HCT116 (cell line): Measurements from ENCODE around the gene F10. TPM values are rescaled to one million over a fixed set of nuclear protein-coding genes. Genes with fewer than 3 reads are reported as not detected.
"Not testable (repeated sequence)": the region's sequence is repeated elsewhere in the genome, so short reads cannot be mapped to it uniquely, and the experiment has no call there.

Experiments used
- ATAC-seq: fragments of 200-7000 bp; cut with Tn5 transposase; 2 replicates; pipeline ENCODE4 v1.9.1; 2020; ENCODE audit warnings: mild to moderate bottlenecking, moderate library complexity
- BruUV-seq: library from RNA; stranded (reverse); fragments of 400-500 nt; replicated peaks from 2 replicates; lab custom pipeline; 2021; lab: Mats Ljungman, UMichigan
- CTCF ChIA-PET: fragments of 300-600 bp; sonication (Branson Sonifier 250); formaldehyde crosslinking; loops from one replicate; lab custom pipeline; 2021; ENCODE audit warnings: antibody characterized with exemption; lab: Charles Lee
- POLR2A ChIA-PET: fragments of 300-600, 350-600 bp; sonication (Branson Sonifier 250); formaldehyde crosslinking; loops from one replicate; lab custom pipeline; 2021; ENCODE audit warnings: antibody characterized with exemption; lab: Charles Lee
- RAD21 ChIA-PET, 2 experiments: fragments of 300-600 bp; sonication (Branson Sonifier 250); formaldehyde crosslinking; loops; one replicate each; lab custom pipeline; 2023; ENCODE audit warnings: low total read pairs in 2 of 2; ENCODE audit not compliant: uncharacterized antibody in 2 of 2, unreplicated experiment in 2 of 2, low non-redundant PET in 1 of 2; lab: Charles Lee
- DNase-seq: peaks from one replicate; pipeline ENCODE4 v3.0.0-alpha.2; 2010; ENCODE audit warnings: low read depth, low spot score
- H2AFZ ChIP-seq: fragments of 200-600 bp; shearing (Covaris generic), sonication (generic); 2 replicates; pipeline ENCODE4 v1.6.1; 2017; ENCODE audit warnings: low read depth, mixed run types, mixed read lengths, antibody characterized with exemption, low read length; ENCODE audit not compliant: poor library complexity, severe bottlenecking
- H3K27ac ChIP-seq: 2 replicates; pipeline ENCODE4 v1.5.1; 2012; ENCODE audit warnings: low read depth, low read length
- H3K27me3 ChIP-seq: fragments of 200-600 bp; sonication (generic); 2 replicates; pipeline ENCODE4 v1.6.1; 2016; ENCODE audit warnings: mixed run types, low read length, mixed read lengths; ENCODE audit not compliant: insufficient read depth
- H3K36me3 ChIP-seq, 2 experiments: fragments of 200-500 bp in 1 of 2; fragments of 200-600 bp in 1 of 2; sonication (Bioruptor generic) in 1 of 2; sonication (generic) in 1 of 2; 2 replicates each; pipeline versions ENCODE4 v1.5.1 to v1.6.1; 2014 to 2016; ENCODE audit warnings: low read length in 2 of 2, inconsistent platforms in 1 of 2, mixed read lengths in 1 of 2, mixed run types in 1 of 2; ENCODE audit not compliant: insufficient read depth in 2 of 2, control insufficient read depth in 1 of 2
- H3K4me1 ChIP-seq, 2 experiments: fragments of 200-600 bp in 1 of 2; sonication (generic) in 1 of 2; 2 replicates each; pipeline versions ENCODE4 v1.5.1 to v1.6.1; 2012 to 2017; ENCODE audit warnings: low read length in 2 of 2, inconsistent platforms in 1 of 2, mild to moderate bottlenecking in 1 of 2, mixed read lengths in 1 of 2, mixed run types in 1 of 2, moderate library complexity in 1 of 2; ENCODE audit not compliant: insufficient read depth in 2 of 2, control insufficient read depth in 1 of 2
- H3K4me2 ChIP-seq: fragments of 200-600 bp; sonication (generic); 2 replicates; pipeline ENCODE4 v1.6.1; 2017; ENCODE audit warnings: mixed run types, low read length, mixed read lengths
- H3K4me3 ChIP-seq, 2 experiments: fragments of 200-600 bp in 1 of 2; sonication (generic) in 1 of 2; replicated peaks in 1 of 2; 2 replicates each; pipeline ENCODE4 v1.5.1; 2011 to 2016; ENCODE audit warnings: low read length in 2 of 2, control low read depth in 1 of 2, low read depth in 1 of 2, mild to moderate bottlenecking in 1 of 2, mixed read lengths in 1 of 2, mixed run types in 1 of 2
- H3K79me2 ChIP-seq: fragments of 200-600 bp; sonication (generic); 2 replicates; pipeline ENCODE4 v1.6.1; 2017; ENCODE audit warnings: mild to moderate bottlenecking, mixed run types, low read length, moderate library complexity, mixed read lengths; ENCODE audit not compliant: insufficient read depth
- H3K9ac ChIP-seq: fragments of 200-600 bp; sonication (generic); 2 replicates; pipeline ENCODE4 v1.6.1; 2016; ENCODE audit warnings: low read length, mixed read lengths
- H3K9me2 ChIP-seq: fragments of 200-600 bp; sonication (generic), shearing (Covaris generic); 2 replicates; pipeline ENCODE4 v1.6.1; 2017; ENCODE audit warnings: mixed run types, mild to moderate bottlenecking, moderate library complexity; ENCODE audit not compliant: insufficient read depth
- H3K9me3 ChIP-seq, 2 experiments: fragments of 200-500 bp in 1 of 2; fragments of 200-600 bp in 1 of 2; sonication (Bioruptor generic) in 1 of 2; sonication (generic) in 1 of 2; 2 replicates each; pipeline ENCODE4 v1.6.1; 2014 to 2017; ENCODE audit warnings: low read length in 2 of 2, mixed read lengths in 2 of 2, inconsistent platforms in 1 of 2, low read depth in 1 of 2, mild to moderate bottlenecking in 1 of 2, mixed run types in 1 of 2, moderate library complexity in 1 of 2; ENCODE audit not compliant: control insufficient read depth in 1 of 2, insufficient read depth in 1 of 2
- H4K20me1 ChIP-seq: fragments of 200-600 bp; sonication (generic), shearing (Covaris generic); 2 replicates; pipeline ENCODE4 v1.6.1; 2017; ENCODE audit warnings: mixed run types, mild to moderate bottlenecking, moderate library complexity; ENCODE audit not compliant: insufficient read depth
- CTCF ChIP-seq, 3 experiments: fragments of 200-600 bp in 1 of 3; sonication (generic) in 1 of 3; IDR thresholded peaks in 2 of 3; conservative IDR thresholded peaks in 1 of 3; 2 replicates each; pipeline ENCODE4 v1.5.1; 2012 to 2017; ENCODE audit warnings: low read depth in 2 of 3, low read length in 2 of 3, antibody characterized with exemption in 1 of 3, borderline replicate concordance in 1 of 3, control low read depth in 1 of 3, mild to moderate bottlenecking in 1 of 3, mixed read lengths in 1 of 3, mixed run types in 1 of 3, moderate library complexity in 1 of 3; ENCODE audit not compliant: insufficient read depth in 1 of 3
- EGR1 ChIP-seq: IDR thresholded peaks from 2 replicates; pipeline ENCODE4 v1.6.1; 2012; ENCODE audit warnings: low read depth
- EZH2 ChIP-seq: fragments of 200-600 bp; sonication (generic); IDR thresholded peaks from 2 replicates; pipeline ENCODE4 v1.6.1; 2017; ENCODE audit warnings: antibody characterized with exemption, mixed run types
- EZH2phosphoT487 ChIP-seq: fragments of 200-600 bp; IDR thresholded peaks from 2 replicates; pipeline ENCODE4 v1.6.1; 2018; ENCODE audit warnings: antibody characterized with exemption, borderline replicate concordance
- JUND ChIP-seq: IDR thresholded peaks from 2 replicates; pipeline ENCODE4 v1.6.1; 2012
- POLR2AphosphoS5 ChIP-seq: IDR thresholded peaks from 2 replicates; pipeline ENCODE4 v1.6.1; 2011; ENCODE audit warnings: mild to moderate bottlenecking, low read depth, low read length, moderate library complexity
- RAD21 ChIP-seq: IDR thresholded peaks from 2 replicates; pipeline ENCODE4 v1.6.1; 2012; ENCODE audit warnings: low read depth, mild to moderate bottlenecking
- SIN3A ChIP-seq: IDR thresholded peaks from 2 replicates; pipeline ENCODE4 v1.6.1; 2012; ENCODE audit warnings: low read depth
- SP1 ChIP-seq: IDR thresholded peaks from 2 replicates; pipeline ENCODE4 v1.6.1; 2012; ENCODE audit warnings: low read depth
- SRF ChIP-seq: IDR thresholded peaks from 2 replicates; pipeline ENCODE4 v1.6.1; 2012; ENCODE audit warnings: low read depth
- ZBTB33 ChIP-seq: IDR thresholded peaks from 2 replicates; pipeline ENCODE4 v1.6.1; 2011; ENCODE audit warnings: mild to moderate bottlenecking, low read length, moderate library complexity; ENCODE audit not compliant: insufficient replicate concordance; ENCODE audit errors: extremely low read depth
- ZNF274 ChIP-seq: fragments of 200-500 bp; sonication (Bioruptor generic); IDR thresholded peaks from 2 replicates; pipeline ENCODE4 v1.6.1; 2014; ENCODE audit warnings: mild to moderate bottlenecking, low read depth, low read length, inconsistent platforms
- intact Hi-C: fragments of 100-400 bp; cut with micrococcal nuclease; formaldehyde crosslinking; loops from 2 replicates; pipeline ENCODE4 v1.10.0; 2022
- total RNA-seq: library from RNA; stranded (reverse); gene quantifications from one replicate; pipeline ENCODE4 v1.2.1, GENCODE V29; 2021; ENCODE audit not compliant: unreplicated experiment
- TF ChIP-seq, protein P1 (sequence below): IDR thresholded peaks from 2 replicates; pipeline ENCODE4 v1.6.1; 2012; ENCODE audit warnings: low read depth

The F10 gene
- total RNA-seq, 1 experiment from 2014 or later, result 4.0 TPM

GRCh38 chr13:113106711-113107351 lies 15.8 kb upstream of the F10 start:
- Histone ChIP-seq H4K20me1 (no peaks in the 10 kb centered on the region), H3K79me2 (no peaks in the 10 kb centered on the region), H3K4me1 (peaks cover 0 to 11% of the 10 kb centered on the region in 2 experiments; a peak in 1 of 4 replicates), H3K36me3 (no peaks in the 10 kb centered on the region), H3K27ac (no peak overlapping the region), H3K4me2 (no peak overlapping the region), H3K4me3 (no peak overlapping the region), H2AFZ (no peak overlapping the region), H3K9me2 (no peaks in the 10 kb centered on the region), H3K27me3 (no peaks in the 10 kb centered on the region), H3K9me3 (no peaks in the 10 kb centered on the region), H3K9ac (no peak overlapping the region)
- POLR2A ChIA-PET, result no interaction called here
- CTCF ChIA-PET, result no interaction called here
- DNase-seq, result no peak
- RAD21 ChIA-PET, result no interaction called here
- no peak for ATAC-seq
- TF ChIP-seq ZBTB33 (no peak), JUND (no peak), EGR1 (no peak), ZNF274 (no peak), EZH2 (no peak), SP1 (no peak), SIN3A (no peak), POLR2AphosphoS5 (no peak), EZH2phosphoT487 (no peak), RAD21 (no peak), SRF (no peak), CTCF (IDR thresholded peaks at IDR 0.05 in 2 of 3, conservative IDR thresholded peaks at IDR 0.05 in 1 of 3; ENCODE audit: borderline replicate concordance in 1 of 3, insufficient read depth in 1 of 3, low read depth in 2 of 3, low read length in 2 of 3) (no peak)
- TF ChIP-seq, protein P1, sequence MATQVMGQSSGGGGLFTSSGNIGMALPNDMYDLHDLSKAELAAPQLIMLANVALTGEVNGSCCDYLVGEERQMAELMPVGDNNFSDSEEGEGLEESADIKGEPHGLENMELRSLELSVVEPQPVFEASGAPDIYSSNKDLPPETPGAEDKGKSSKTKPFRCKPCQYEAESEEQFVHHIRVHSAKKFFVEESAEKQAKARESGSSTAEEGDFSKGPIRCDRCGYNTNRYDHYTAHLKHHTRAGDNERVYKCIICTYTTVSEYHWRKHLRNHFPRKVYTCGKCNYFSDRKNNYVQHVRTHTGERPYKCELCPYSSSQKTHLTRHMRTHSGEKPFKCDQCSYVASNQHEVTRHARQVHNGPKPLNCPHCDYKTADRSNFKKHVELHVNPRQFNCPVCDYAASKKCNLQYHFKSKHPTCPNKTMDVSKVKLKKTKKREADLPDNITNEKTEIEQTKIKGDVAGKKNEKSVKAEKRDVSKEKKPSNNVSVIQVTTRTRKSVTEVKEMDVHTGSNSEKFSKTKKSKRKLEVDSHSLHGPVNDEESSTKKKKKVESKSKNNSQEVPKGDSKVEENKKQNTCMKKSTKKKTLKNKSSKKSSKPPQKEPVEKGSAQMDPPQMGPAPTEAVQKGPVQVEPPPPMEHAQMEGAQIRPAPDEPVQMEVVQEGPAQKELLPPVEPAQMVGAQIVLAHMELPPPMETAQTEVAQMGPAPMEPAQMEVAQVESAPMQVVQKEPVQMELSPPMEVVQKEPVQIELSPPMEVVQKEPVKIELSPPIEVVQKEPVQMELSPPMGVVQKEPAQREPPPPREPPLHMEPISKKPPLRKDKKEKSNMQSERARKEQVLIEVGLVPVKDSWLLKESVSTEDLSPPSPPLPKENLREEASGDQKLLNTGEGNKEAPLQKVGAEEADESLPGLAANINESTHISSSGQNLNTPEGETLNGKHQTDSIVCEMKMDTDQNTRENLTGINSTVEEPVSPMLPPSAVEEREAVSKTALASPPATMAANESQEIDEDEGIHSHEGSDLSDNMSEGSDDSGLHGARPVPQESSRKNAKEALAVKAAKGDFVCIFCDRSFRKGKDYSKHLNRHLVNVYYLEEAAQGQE, result no peak
- BruUV-seq, result no TSS peak
- intact Hi-C loops, result no loop called here

DNA sequence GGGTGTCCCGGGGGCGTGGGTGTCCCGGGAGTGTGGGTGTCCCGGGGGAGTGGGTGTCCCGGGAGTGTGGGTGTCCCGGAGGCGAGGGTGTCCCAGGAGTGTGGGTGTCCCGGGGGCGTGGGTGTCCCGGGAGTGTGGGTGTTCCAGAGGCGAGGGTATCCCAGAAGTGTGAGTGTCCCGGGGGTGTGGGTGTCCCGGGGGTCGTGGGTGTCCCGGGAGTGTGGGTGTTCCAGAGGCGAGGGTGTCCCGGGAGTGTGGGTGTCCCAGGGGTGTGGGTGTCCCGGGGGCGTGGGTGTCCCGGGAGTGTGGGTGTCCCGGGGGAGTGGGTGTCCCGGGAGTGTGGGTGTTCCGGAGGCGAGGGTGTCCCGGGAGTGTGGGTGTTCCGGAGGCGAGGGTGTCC lies 14.1 kb upstream of the F10 start:
- H3K4me2 ChIP-seq, H3K4me3 ChIP-seq, intact Hi-C loops, H3K27ac ChIP-seq, H3K27me3 ChIP-seq, H2AFZ ChIP-seq, H3K9me3 ChIP-seq, POLR2A ChIA-PET, H3K36me3 ChIP-seq, CTCF ChIA-PET, H3K9ac ChIP-seq, H3K79me2 ChIP-seq, H3K9me2 ChIP-seq, H4K20me1 ChIP-seq, ATAC-seq, RAD21 ChIA-PET, DNase-seq, BruUV-seq: not testable (repeated sequence)
- peaks cover 0 to 11% of the 10 kb centered on the region in 2 experiments; a peak in 1 of 4 replicates for H3K4me1 ChIP-seq
